ENCODE measurements around the gene MORN1. TPM values are rescaled to one million over a fixed set of nuclear protein-coding genes. Genes with fewer than 3 reads are reported as not detected.

MORN1 gene
- total RNA-seq, 1 donor from 2014 or later = 3.1 TPM

- DNase-seq (ENCODE audit: low read depth in 2 of 2) = no peak
Observed at GRCh38 chr1:2422523-2422922, 31.2 kb upstream of the MORN1 start.

GRCh38 chr1:2419416-2419815 is 28.1 kb upstream of the MORN1 start:
- no peak for DNase-seq (ENCODE audit: low read depth in 2 of 2)

- no peak for DNase-seq (ENCODE audit: low read depth in 2 of 2)
Observed at GRCh38 chr1:2418791-2419320, 27.5 kb upstream of the MORN1 start.

GRCh38 chr1:2417833-2418225 is 26.5 kb upstream of the MORN1 start:
- no peak for DNase-seq (ENCODE audit: low read depth in 2 of 2)

GRCh38 chr1:2417083-2417832 is 25.9 kb upstream of the MORN1 start:
- no peak for DNase-seq (ENCODE audit: low read depth in 2 of 2)

GRCh38 chr1:2416403-2416802 is 25.0 kb upstream of the MORN1 start:
- no peak for DNase-seq (ENCODE audit: low read depth in 2 of 2)

GRCh38 chr1:2415801-2416208 is 24.5 kb upstream of the MORN1 start:
- no peak for DNase-seq (ENCODE audit: low read depth in 2 of 2)

- no peak for DNase-seq (ENCODE audit: low read depth in 2 of 2)
Observed at GRCh38 chr1:2415337-2415736, 24.0 kb upstream of the MORN1 start.

- DNase-seq (ENCODE audit: low read depth in 2 of 2) = peak in 1 of 2 donors; percentile 65
Observed at GRCh38 chr1:2414297-2414958, 23.1 kb upstream of the MORN1 start.

- no peak for DNase-seq (ENCODE audit: low read depth in 2 of 2)
Observed at GRCh38 chr1:2413495-2414296, 22.3 kb upstream of the MORN1 start.

GRCh38 chr1:2412773-2413494 is 21.6 kb upstream of the MORN1 start:
- no peak for DNase-seq (ENCODE audit: low read depth in 2 of 2)

- DNase-seq (ENCODE audit: low read depth in 2 of 2) = peak; percentile 83 to 96
Observed at GRCh38 chr1:2412395-2412772, 21.0 kb upstream of the MORN1 start, which contains the start of gene PEX10. Gene PEX10 (minus strand): TSS chr1:2412564. CDS start chr1:2412502, 62 bp downstream.

GRCh38 chr1:2411801-2412394 is 20.5 kb upstream of the MORN1 start:
- no peak for DNase-seq (ENCODE audit: low read depth in 2 of 2)

- DNase-seq (ENCODE audit: low read depth in 2 of 2) = no peak
Observed at GRCh38 chr1:2409745-2410144, 18.4 kb upstream of the MORN1 start.

- DNase-seq (ENCODE audit: low read depth in 2 of 2) = no peak
Observed at GRCh38 chr1:2408859-2409276, 17.5 kb upstream of the MORN1 start.

GRCh38 chr1:2408456-2408855 is 17.1 kb upstream of the MORN1 start:
- DNase-seq (ENCODE audit: low read depth in 2 of 2) = no peak

- no peak for DNase-seq (ENCODE audit: low read depth in 2 of 2)
Observed at GRCh38 chr1:2407991-2408275, 16.6 kb upstream of the MORN1 start.

GRCh38 chr1:2407166-2407990 is 16.0 kb upstream of the MORN1 start:
- DNase-seq (ENCODE audit: low read depth in 2 of 2) = no peak

GRCh38 chr1:2406451-2407041 is 15.2 kb upstream of the MORN1 start:
- no peak for DNase-seq (ENCODE audit: low read depth in 2 of 2)
